MV-4-11 (cell line): Measurements from ENCODE around the gene MST1R.
"Not testable (repeated sequence)": the region's sequence is repeated elsewhere in the genome, so short reads cannot be mapped to it uniquely, and the experiment has no call there.

Experiments
- DNase-seq: peaks from one replicate; lab custom pipeline; 2025; lab: John Stamatoyannopoulos, UW

MST1R gene

GRCh38 chr3:49911611-49912010 is 7.9 kb upstream of the MST1R start:
- DNase-seq, result no peak

- DNase-seq, result no peak
Observed at GRCh38 chr3:49911124-49911420, 7.4 kb upstream of the MST1R start.

- DNase-seq, result no peak
Observed at GRCh38 chr3:49910409-49911123, 6.9 kb upstream of the MST1R start.

- no peak for DNase-seq
Observed at GRCh38 chr3:49908373-49909199, 4.9 kb upstream of the MST1R start.

- peak; percentile 21 for DNase-seq
Observed at GRCh38 chr3:49906073-49906743, 2.5 kb upstream of the MST1R start.

- not testable (repeated sequence) for DNase-seq
Observed at GRCh38 chr3:49904448-49904847, 775 bp upstream of the MST1R start.

GRCh38 chr3:49902511-49903345 is 945 bp downstream of the MST1R start:
- DNase-seq, result no peak

GRCh38 chr3:49901366-49902339 is 2.0 kb downstream of the MST1R start:
- DNase-seq, result no peak

GRCh38 chr3:49900491-49901153 is 3.1 kb downstream of the MST1R start:
- DNase-seq, result no peak

GRCh38 chr3:49899815-49900214 is 3.9 kb downstream of the MST1R start:
- DNase-seq, result peak; percentile 52

GRCh38 chr3:49898991-49899390 is 4.7 kb downstream of the MST1R start:
- DNase-seq, result no peak

GRCh38 chr3:49896345-49896744 is 7.3 kb downstream of the MST1R start:
- no peak for DNase-seq

- no peak for DNase-seq
Observed at GRCh38 chr3:49895791-49896190, 7.9 kb downstream of the MST1R start.

- no peak for DNase-seq
Observed at GRCh38 chr3:49889296-49889695, 14.4 kb downstream of the MST1R start.

- DNase-seq, result no peak
Observed at GRCh38 chr3:49886922-49887265, 16.8 kb downstream of the MST1R start.

GRCh38 chr3:49883998-49884397 is 19.7 kb downstream of the MST1R start:
- DNase-seq, result no peak

- peak; percentile 93 for DNase-seq
Observed at GRCh38 chr3:49882166-49882565, 21.5 kb downstream of the MST1R start.

- no peak for DNase-seq
Observed at GRCh38 chr3:49880581-49881315, 22.9 kb downstream of the MST1R start.

- no peak for DNase-seq
Observed at GRCh38 chr3:49879721-49880120, 24.0 kb downstream of the MST1R start.

- DNase-seq, result no peak
Observed at GRCh38 chr3:49878686-49879085, 25.0 kb downstream of the MST1R start.
